Karpas-422 (cell line): ENCODE measurements around the gene YTHDF1. TPM values are rescaled to one million over a fixed set of nuclear protein-coding genes. Genes with fewer than 3 reads are reported as not detected.
"Not testable (repeated sequence)": the region's sequence is repeated elsewhere in the genome, so short reads cannot be mapped to it uniquely, and the experiment has no call there.

Source experiments
- DNase-seq: peaks from one replicate; pipeline ENCODE4 v3.0.0-alpha.2; 2015
- H2AFZ ChIP-seq: fragments of 200-600 bp; sonication (generic); 2 replicates; pipeline ENCODE4 v1.6.1; 2014; ENCODE audit warnings: antibody characterized with exemption, low read length, mixed read lengths
- H3K27ac ChIP-seq: fragments of 200-600 bp; sonication (generic); 2 replicates; pipeline ENCODE4 v1.5.1; 2014; ENCODE audit warnings: mild to moderate bottlenecking, low read length, moderate library complexity
- H3K27me3 ChIP-seq: fragments of 200-600 bp; sonication (generic); 2 replicates; pipeline ENCODE4 v1.6.1; 2014; ENCODE audit warnings: low read length, mixed read lengths
- H3K36me3 ChIP-seq: fragments of 200-600 bp; sonication (generic); 2 replicates; pipeline ENCODE4 v1.6.1; 2014; ENCODE audit warnings: low read length, mixed read lengths; ENCODE audit not compliant: insufficient read depth
- H3K4me1 ChIP-seq: fragments of 200-600 bp; sonication (generic); 2 replicates; pipeline ENCODE4 v1.6.1; 2014; ENCODE audit warnings: mild to moderate bottlenecking, low read length, mixed read lengths
- H3K4me2 ChIP-seq: fragments of 200-600 bp; sonication (generic); 2 replicates; pipeline ENCODE4 v1.6.1; 2014; ENCODE audit warnings: low read length, low read depth, mild to moderate bottlenecking; ENCODE audit not compliant: poor library complexity, severe bottlenecking
- H3K4me3 ChIP-seq: fragments of 200-600 bp; sonication (generic); 2 replicates; pipeline ENCODE4 v1.5.1; 2014; ENCODE audit warnings: mild to moderate bottlenecking, antibody characterized with exemption, low read length, mixed read lengths
- H3K79me2 ChIP-seq: fragments of 200-600 bp; sonication (generic); 2 replicates; pipeline ENCODE4 v1.6.1; 2014; ENCODE audit warnings: mild to moderate bottlenecking, low read length, mixed read lengths
- H3K9ac ChIP-seq: fragments of 200-600 bp; sonication (generic); 2 replicates; pipeline ENCODE4 v1.6.0; 2014; ENCODE audit warnings: low read length
- H3K9me2 ChIP-seq: fragments of 200-600 bp; sonication (generic), shearing (Covaris generic); replicated peaks from 2 replicates; pipeline ENCODE4 v1.6.0; 2014; ENCODE audit warnings: mild to moderate bottlenecking, low read length, moderate library complexity; ENCODE audit not compliant: insufficient read depth
- H3K9me3 ChIP-seq: fragments of 300-700, 200-600 bp; sonication (generic); 2 replicates; pipeline ENCODE4 v1.6.1; 2014; ENCODE audit warnings: low read length, mixed read lengths
- H4K20me1 ChIP-seq: fragments of 200-600 bp; sonication (generic); 2 replicates; pipeline ENCODE4 v1.6.1; 2014; ENCODE audit warnings: mild to moderate bottlenecking, antibody characterized with exemption, low read length, low read depth; ENCODE audit not compliant: insufficient read depth
- total RNA-seq: library from RNA; depleted of rRNA; stranded (reverse); fragments of >200 nt; shearing (Covaris generic); gene quantifications from 2 replicates; pipeline ENCODE4 v1.2.3, GENCODE V29; 2014; ENCODE audit warnings: low replicate concordance

YTHDF1 gene
- total RNA-seq, 1 experiment from 2014 or later = 24.1 TPM

DNA sequence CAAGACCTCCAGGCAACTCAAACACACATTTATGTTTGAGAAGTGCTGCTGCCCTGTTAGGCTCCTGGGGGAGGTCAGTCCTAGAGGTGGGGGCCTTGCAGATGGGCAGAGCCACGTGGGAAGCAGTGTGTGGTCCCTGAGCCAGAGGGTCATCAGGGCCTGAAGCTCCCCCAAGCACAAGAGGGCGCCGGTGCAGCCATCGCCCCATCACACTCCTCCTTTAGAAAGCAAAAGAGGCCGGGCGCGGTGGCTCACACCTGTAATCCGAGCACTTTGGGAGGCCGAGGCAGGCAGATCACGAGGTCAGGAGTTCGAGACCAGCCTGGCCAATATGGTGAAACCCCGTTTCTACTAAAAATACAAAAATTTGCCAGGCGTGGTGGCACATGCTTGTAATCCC, 58.5 kb downstream of the YTHDF1 start:
- not testable (repeated sequence) for DNase-seq

GRCh38 chr20:63156221-63156671, 59.7 kb downstream of the YTHDF1 start:
- no peak overlapping the region for H3K27ac ChIP-seq
- H2AFZ ChIP-seq = no peak overlapping the region
- no peaks in the 10 kb centered on the region for H3K36me3 ChIP-seq
- no peaks in the 10 kb centered on the region for H4K20me1 ChIP-seq
- no peak for DNase-seq
- no peak overlapping the region for H3K4me3 ChIP-seq
- no peaks in the 10 kb centered on the region for H3K9me3 ChIP-seq
- no peaks in the 10 kb centered on the region for H3K27me3 ChIP-seq
- no peaks in the 10 kb centered on the region for H3K4me1 ChIP-seq
- H3K9me2 ChIP-seq = no peaks in the 10 kb centered on the region
- no peak overlapping the region for H3K4me2 ChIP-seq
- no peaks in the 10 kb centered on the region for H3K79me2 ChIP-seq
- H3K9ac ChIP-seq = no peak overlapping the region

More for the DNA sequence above, 58.5 kb downstream of the YTHDF1 start:
- H3K27me3 ChIP-seq, H3K4me2 ChIP-seq, H3K79me2 ChIP-seq, H3K9ac ChIP-seq, H4K20me1 ChIP-seq, H3K9me2 ChIP-seq, H3K27ac ChIP-seq, H3K4me1 ChIP-seq, H3K36me3 ChIP-seq, H3K4me3 ChIP-seq, H2AFZ ChIP-seq, H3K9me3 ChIP-seq: not testable (repeated sequence)

DNA sequence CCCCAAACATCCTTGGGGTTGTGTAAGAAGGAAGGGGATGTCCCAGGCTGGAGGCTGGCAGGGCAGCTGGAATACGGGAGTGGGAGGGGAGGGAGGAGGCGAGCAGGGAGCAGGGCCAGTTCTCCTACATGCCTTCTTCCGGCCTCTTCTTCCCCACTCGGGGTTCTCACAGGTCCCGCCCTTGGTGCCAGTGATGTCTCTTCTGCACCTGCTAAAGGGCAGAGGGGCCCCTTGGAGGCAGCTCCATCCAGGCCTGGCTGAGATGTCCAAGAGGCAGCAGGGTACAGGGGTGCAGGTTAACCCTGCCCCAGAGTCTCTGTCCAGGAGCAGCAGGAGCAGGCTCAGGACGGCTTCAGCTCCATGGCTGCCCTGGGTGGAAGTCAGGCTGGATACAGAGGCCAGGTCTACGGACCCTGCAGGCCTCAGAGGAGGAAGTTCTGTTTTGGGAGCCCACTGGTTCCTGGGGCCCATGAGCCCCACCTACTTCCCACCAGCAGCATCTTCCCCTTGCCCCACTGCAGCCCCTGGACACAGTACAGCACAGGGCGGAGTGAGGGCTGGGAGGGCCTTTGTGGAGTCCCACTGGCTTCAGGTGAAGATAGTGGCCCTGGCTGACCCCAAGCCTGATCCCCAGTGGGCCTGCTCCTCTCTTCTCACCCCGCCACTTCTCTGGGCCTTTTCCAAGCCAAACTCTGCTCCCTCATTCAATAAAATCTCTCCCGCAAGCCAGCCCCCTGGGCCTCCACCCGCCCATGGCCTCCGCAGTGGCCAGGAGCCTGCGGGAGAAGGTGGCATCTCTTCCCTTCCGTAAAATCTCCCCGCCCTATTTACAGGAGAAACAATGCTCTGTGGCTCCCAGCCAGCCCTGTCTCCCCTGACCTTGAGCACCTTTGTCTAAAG, 60.4 kb downstream of the YTHDF1 start:
- H3K36me3 ChIP-seq = no peaks in the 10 kb centered on the region
- H3K9me2 ChIP-seq = no peaks in the 10 kb centered on the region
- no peak overlapping the region for H3K9ac ChIP-seq
- no peak overlapping the region for H3K4me3 ChIP-seq
- no peak overlapping the region for H2AFZ ChIP-seq
- no peaks in the 10 kb centered on the region for H3K9me3 ChIP-seq
- no peaks in the 10 kb centered on the region for H3K79me2 ChIP-seq
- H3K27ac ChIP-seq = no peak overlapping the region
- no peaks in the 10 kb centered on the region for H4K20me1 ChIP-seq
- no peak overlapping the region for H3K4me2 ChIP-seq
- no peaks in the 10 kb centered on the region for H3K4me1 ChIP-seq
- no peaks in the 10 kb centered on the region for H3K27me3 ChIP-seq
- no peak for DNase-seq

GRCh38 chr20:63154395-63154794, 61.5 kb downstream of the YTHDF1 start:
- Histone ChIP-seq H4K20me1 (no peaks in the 10 kb centered on the region), H3K9ac (no peak overlapping the region), H3K27ac (no peak overlapping the region), H3K79me2 (no peaks in the 10 kb centered on the region), H3K4me1 (no peaks in the 10 kb centered on the region), H3K9me2 (no peaks in the 10 kb centered on the region), H3K36me3 (no peaks in the 10 kb centered on the region), H2AFZ (no peak overlapping the region), H3K4me2 (no peak overlapping the region), H3K4me3 (no peak overlapping the region), H3K27me3 (no peaks in the 10 kb centered on the region), H3K9me3 (no peaks in the 10 kb centered on the region)
- DNase-seq = no peak

DNA sequence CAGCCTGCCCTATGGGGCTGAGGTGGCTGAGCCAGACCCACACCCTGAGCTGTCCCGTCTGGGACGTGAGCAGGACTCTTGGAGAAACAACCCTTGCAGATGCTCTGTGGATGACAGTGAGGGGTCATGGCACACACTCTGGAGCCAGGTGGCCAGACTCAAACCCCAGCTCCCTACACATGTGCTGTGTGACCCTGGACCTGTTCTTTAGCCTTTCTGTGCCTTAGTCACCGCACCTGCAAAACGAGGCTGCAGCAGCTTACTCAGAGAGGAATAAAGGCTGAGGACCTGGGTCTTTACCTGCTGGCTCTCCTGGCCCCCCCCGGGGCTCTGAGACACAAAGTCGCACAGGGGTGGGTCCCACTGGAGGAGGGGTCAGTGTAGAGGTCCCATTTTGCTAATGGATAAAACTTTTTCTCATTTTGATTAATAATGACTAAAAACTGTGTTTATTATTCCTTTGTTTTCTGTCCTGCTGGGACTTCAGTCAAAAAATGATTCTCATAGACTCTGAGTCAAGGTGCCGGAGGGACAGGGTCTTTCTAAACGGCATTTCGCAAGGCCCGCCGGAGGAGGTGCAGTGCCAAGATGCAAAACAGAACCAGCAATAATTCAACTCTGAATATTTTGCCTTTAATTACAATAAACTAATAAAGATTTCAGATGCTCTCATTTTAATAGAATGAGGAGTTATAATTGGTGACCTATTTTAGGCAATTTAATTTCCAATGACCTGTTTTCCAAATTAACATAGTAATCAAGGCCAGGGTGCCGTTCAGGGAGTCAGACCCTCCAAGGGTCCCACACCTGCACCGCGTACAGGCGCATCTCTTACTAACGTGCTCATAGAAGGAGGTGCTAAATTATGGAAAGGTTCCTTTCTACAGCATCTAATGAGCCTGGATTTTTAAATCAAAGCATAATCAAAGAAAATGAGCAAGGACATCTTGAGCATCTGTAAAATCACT, 62.4 kb downstream of the YTHDF1 start:
- Histone ChIP-seq H3K4me1 (no peaks in the 10 kb centered on the region), H3K36me3 (no peaks in the 10 kb centered on the region), H2AFZ (no peak overlapping the region), H3K4me2 (no peak overlapping the region), H3K79me2 (no peaks in the 10 kb centered on the region), H3K9me2 (no peaks in the 10 kb centered on the region), H4K20me1 (no peaks in the 10 kb centered on the region), H3K4me3 (no peak overlapping the region), H3K9me3 (no peaks in the 10 kb centered on the region), H3K27ac (no peak overlapping the region), H3K9ac (no peak overlapping the region), H3K27me3 (no peaks in the 10 kb centered on the region)
- DNase-seq = no peak

- no peaks in the 10 kb centered on the region for H3K9me3 ChIP-seq
- no peak overlapping the region for H3K27ac ChIP-seq
- H3K27me3 ChIP-seq = no peaks in the 10 kb centered on the region
- no peak overlapping the region for H3K4me2 ChIP-seq
- no peak overlapping the region for H3K4me3 ChIP-seq
- no peak overlapping the region for H2AFZ ChIP-seq
- H4K20me1 ChIP-seq = no peaks in the 10 kb centered on the region
- DNase-seq = no peak
- no peak overlapping the region for H3K9ac ChIP-seq
- no peaks in the 10 kb centered on the region for H3K79me2 ChIP-seq
- no peaks in the 10 kb centered on the region for H3K9me2 ChIP-seq
- H3K36me3 ChIP-seq = no peaks in the 10 kb centered on the region
- no peaks in the 10 kb centered on the region for H3K4me1 ChIP-seq
Observed at GRCh38 chr20:63152322-63153253, 63.3 kb downstream of the YTHDF1 start.

DNA sequence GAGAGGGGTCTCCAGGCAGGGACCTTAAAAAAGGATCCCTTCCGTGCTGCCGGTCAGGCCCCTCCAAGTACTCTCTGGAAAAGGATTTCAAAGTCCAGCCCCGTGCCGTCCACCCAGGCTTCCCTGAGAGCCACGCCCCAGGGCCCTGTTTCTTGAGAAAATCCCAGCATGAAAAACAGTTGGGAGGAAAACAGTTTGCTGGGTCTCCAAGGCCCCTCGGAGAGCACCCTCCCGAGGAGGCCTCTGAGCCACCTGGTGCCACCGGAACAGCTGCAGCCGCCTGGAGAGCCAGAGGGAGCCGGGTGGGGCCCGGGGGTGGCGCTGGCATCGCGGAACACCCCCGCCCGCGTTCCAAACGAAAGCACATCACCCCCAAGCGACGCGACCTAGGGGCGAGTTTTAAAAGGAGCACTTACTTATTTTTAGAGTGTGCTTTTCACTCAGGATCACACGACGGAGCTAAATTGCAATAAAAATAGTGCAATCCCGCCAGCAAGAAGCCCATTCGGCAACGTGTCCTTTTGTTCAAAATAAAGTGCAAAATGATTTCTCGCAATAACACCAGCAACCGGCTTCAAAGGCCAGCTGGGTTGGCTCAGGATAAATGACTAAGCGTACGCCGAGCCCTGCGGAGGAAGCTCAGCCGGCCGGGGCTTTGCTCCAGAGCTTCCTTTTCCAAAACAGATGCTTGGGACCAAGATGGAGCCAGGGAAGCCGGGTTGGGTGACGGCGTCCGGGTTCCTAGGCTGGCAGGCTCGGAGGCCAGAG, 64.2 kb downstream of the YTHDF1 start:
- no peaks in the 10 kb centered on the region for H3K27me3 ChIP-seq

More for the DNA sequence above, 64.2 kb downstream of the YTHDF1 start:
- Histone ChIP-seq H3K9me3 (no peaks in the 10 kb centered on the region), H3K4me3 (no peak overlapping the region), H3K27ac (no peak overlapping the region), H4K20me1 (no peaks in the 10 kb centered on the region), H3K9ac (no peak overlapping the region), H3K79me2 (no peaks in the 10 kb centered on the region), H3K9me2 (no peaks in the 10 kb centered on the region), H3K36me3 (no peaks in the 10 kb centered on the region), H2AFZ (no peak overlapping the region), H3K4me2 (no peak overlapping the region), H3K4me1 (no peaks in the 10 kb centered on the region)
- no peak for DNase-seq
